ENCODE data around the gene RFX2. TPM values are rescaled to one million over a fixed set of nuclear protein-coding genes. Genes with fewer than 3 reads are reported as not detected.

Gene RFX2
- total and polyA plus RNA-seq, 9 of the 15 experiments (the other 6 are each of a cell fraction or from before 2014, with no cell fraction given) = 3.6 to 18.7 (median 8.7) TPM

- peak; percentile 91 for TF ChIP-seq MGA (IDR thresholded peaks at IDR 0.05)
- TF ChIP-seq ERF (CRISPR knock-in tag; IDR thresholded peaks at IDR 0.05) = 0 out of 2 replicates have a peak, but pooled peaks have one; percentile 14
- TF ChIP-seq GABPB1 (CRISPR knock-in tag; IDR thresholded peaks at IDR 0.05) = peak; percentile 53
- 0 out of 2 replicates have a peak, but pooled peaks have one; percentile 2 for TF ChIP-seq MAFK (IDR thresholded peaks at IDR 0.05; ENCODE audit: low read length)
- TF ChIP-seq RAD51 (IDR thresholded peaks at IDR 0.05; ENCODE audit: borderline replicate concordance, low read depth) = 0 out of 2 replicates have a peak, but pooled peaks have one; percentile 7
- no peak for TF ChIP-seq DNMT1 (IDR thresholded peaks at IDR 0.05)
- TF ChIP-seq NCOR1 (IDR thresholded peaks at IDR 0.05) = peak; percentile 65
- TF ChIP-seq CUX1 (CRISPR knock-in tag; IDR thresholded peaks at IDR 0.05) = peak; percentile 51; the same call in 1 of the 2 replicates
- TF ChIP-seq ZNF589 (CRISPR knock-in tag; IDR thresholded peaks at IDR 0.05; ENCODE audit: low read depth) = peak; percentile 89
- peak; percentile 29 for TF ChIP-seq BRD9 (IDR thresholded peaks at IDR 0.05; ENCODE audit: low read depth, partially characterized antibody)
- TF ChIP-seq ZNF766 (CRISPR knock-in tag; conservative IDR thresholded peaks at IDR 0.05) = peak; percentile 88
Measured at GRCh38 chr19:5985098-5985783, 125.1 kb downstream of the RFX2 start (continued).
